WTC11 (cell line): ENCODE data around the gene APEX2. TPM values are rescaled to one million over a fixed set of nuclear protein-coding genes. Genes with fewer than 3 reads are reported as not detected.

Source experiments
- ATAC-seq: fragments of 200-7000 bp; cut with Tn5 transposase; 2 replicates; pipeline ENCODE4 v1.10.0; 2021; ENCODE audit warnings: mild to moderate bottlenecking, moderate library complexity
- CTCF ChIA-PET: fragments of 300-600 bp; sonication (Branson Sonifier 250); formaldehyde crosslinking; loops from one replicate; lab custom pipeline; 2021; ENCODE audit warnings: antibody characterized with exemption; lab: Charles Lee
- POLR2A ChIA-PET: fragments of 350-600 bp; sonication (Branson Sonifier 250); formaldehyde crosslinking; loops from one replicate; lab custom pipeline; 2021; ENCODE audit warnings: antibody characterized with exemption; lab: Charles Lee
- DNase-seq: peaks from one replicate; pipeline ENCODE4 v3.0.0; 2021; ENCODE audit warnings: low spot score
- H3K27ac Mint-ChIP-seq: 2 replicates; pipeline ENCODE4 v1.8.0; 2021; ENCODE audit warnings: mixed read lengths
- H3K27me3 Mint-ChIP-seq: 2 replicates; pipeline ENCODE4 v1.8.0; 2021; ENCODE audit warnings: low read depth, mild to moderate bottlenecking, moderate library complexity, mixed read lengths
- H3K36me3 Mint-ChIP-seq: 2 replicates; pipeline ENCODE4 v1.8.0; 2021; ENCODE audit warnings: mixed read lengths
- H3K4me1 Mint-ChIP-seq: 2 replicates; pipeline ENCODE4 v1.8.0; 2022; ENCODE audit warnings: mixed read lengths
- H3K4me3 Mint-ChIP-seq: 2 replicates; pipeline ENCODE4 v1.8.0; 2021; ENCODE audit warnings: mild to moderate bottlenecking, moderate library complexity, mixed read lengths
- H3K9me3 Mint-ChIP-seq: 2 replicates; pipeline ENCODE4 v1.8.0; 2021; ENCODE audit warnings: mixed read lengths
- ATF1 ChIP-seq: sonication (generic); formaldehyde crosslinking; IDR thresholded peaks from 2 replicates; pipeline ENCODE4 v1.8.1; 2023; ENCODE audit warnings: mild to moderate bottlenecking, moderate library complexity, missing genetic modification reagents
- ATF3 ChIP-seq: sonication (generic); formaldehyde crosslinking; conservative IDR thresholded peaks from 2 replicates; pipeline ENCODE4 v1.8.1; 2022; ENCODE audit warnings: mild to moderate bottlenecking, missing genetic modification reagents
- CBFB ChIP-seq: sonication (generic); formaldehyde crosslinking; IDR thresholded peaks from 2 replicates; pipeline ENCODE4 v1.8.1; 2022; ENCODE audit warnings: mild to moderate bottlenecking, low read depth, missing genetic modification reagents
- CDX4 ChIP-seq: fragments of 250-450 bp; sonication (Bioruptor Pico); IDR thresholded peaks from 2 replicates; pipeline ENCODE4 v1.9.0; 2021; ENCODE audit warnings: moderate library complexity, mild to moderate bottlenecking, inconsistent platforms, borderline replicate concordance
- ESRRA ChIP-seq: sonication (generic); formaldehyde crosslinking; IDR thresholded peaks from 2 replicates; pipeline ENCODE4 v1.8.1; 2022; ENCODE audit warnings: mild to moderate bottlenecking, missing genetic modification reagents, borderline replicate concordance
- GABPB1 ChIP-seq: sonication (generic); formaldehyde crosslinking; IDR thresholded peaks from 2 replicates; pipeline ENCODE4 v1.8.1; 2023; ENCODE audit warnings: mild to moderate bottlenecking, missing genetic modification reagents
- GTF2I ChIP-seq: fragments of 250-450 bp; sonication (Bioruptor Pico); conservative IDR thresholded peaks from 2 replicates; pipeline ENCODE4 v1.4.0; 2021; ENCODE audit warnings: mild to moderate bottlenecking
- IRF2 ChIP-seq: sonication (generic); formaldehyde crosslinking; IDR thresholded peaks from 2 replicates; pipeline ENCODE4 v1.8.0; 2022; ENCODE audit warnings: low read depth, missing genetic modification reagents, borderline replicate concordance
- JAZF1 ChIP-seq: fragments of 250-450 bp; sonication (Bioruptor Pico); IDR thresholded peaks from 2 replicates; pipeline ENCODE4 v1.9.0; 2021; ENCODE audit warnings: moderate library complexity, mild to moderate bottlenecking, inconsistent platforms
- MYBL2 ChIP-seq: sonication (generic); formaldehyde crosslinking; IDR thresholded peaks from 2 replicates; pipeline ENCODE4 v1.8.1; 2023; ENCODE audit warnings: mild to moderate bottlenecking, moderate library complexity, missing genetic modification reagents
- SOX15 ChIP-seq: fragments of 250-450 bp; sonication (Bioruptor Pico); IDR thresholded peaks from 2 replicates; pipeline ENCODE4 v1.9.0; 2021; ENCODE audit warnings: mild to moderate bottlenecking
- SP1 ChIP-seq: sonication (generic); formaldehyde crosslinking; conservative IDR thresholded peaks from 2 replicates; pipeline ENCODE4 v1.8.1; 2022; ENCODE audit warnings: missing genetic modification reagents
- TEAD1 ChIP-seq: sonication (generic); formaldehyde crosslinking; IDR thresholded peaks from 2 replicates; pipeline ENCODE4 v1.8.0; 2022; ENCODE audit warnings: mild to moderate bottlenecking, missing genetic modification reagents
- TEAD4 ChIP-seq: sonication (generic); formaldehyde crosslinking; IDR thresholded peaks from 2 replicates; pipeline ENCODE4 v1.8.0; 2022; ENCODE audit warnings: mild to moderate bottlenecking, missing genetic modification reagents
- TP53 ChIP-seq: sonication (generic); formaldehyde crosslinking; IDR thresholded peaks from 2 replicates; pipeline ENCODE4 v1.8.1; 2023; ENCODE audit warnings: mild to moderate bottlenecking, missing genetic modification reagents
- ZNF138 ChIP-seq: sonication (generic); formaldehyde crosslinking; conservative IDR thresholded peaks from 2 replicates; pipeline ENCODE4 v1.8.1; 2022; ENCODE audit warnings: mild to moderate bottlenecking, moderate library complexity, missing genetic modification reagents
- ZNF232 ChIP-seq: sonication (generic); formaldehyde crosslinking; IDR thresholded peaks from 2 replicates; pipeline ENCODE4 v1.8.0; 2022; ENCODE audit warnings: mild to moderate bottlenecking, missing genetic modification reagents
- ZNF263 ChIP-seq: sonication (generic); formaldehyde crosslinking; IDR thresholded peaks from 2 replicates; pipeline ENCODE4 v1.8.1; 2022; ENCODE audit warnings: low read depth, mild to moderate bottlenecking, moderate library complexity, missing genetic modification reagents
- ZNF281 ChIP-seq: sonication (generic); formaldehyde crosslinking; IDR thresholded peaks from 2 replicates; pipeline ENCODE4 v1.8.0; 2023; ENCODE audit warnings: mild to moderate bottlenecking, missing genetic modification reagents
- ZNF416 ChIP-seq: fragments of 250-450 bp; sonication (Bioruptor Pico); IDR thresholded peaks from 2 replicates; pipeline ENCODE4 v1.9.0; 2021; ENCODE audit warnings: mild to moderate bottlenecking, inconsistent platforms
- ZNF423 ChIP-seq: fragments of 250-450 bp; sonication (Bioruptor Pico); IDR thresholded peaks from 2 replicates; pipeline ENCODE4 v2.1.2; 2022; ENCODE audit warnings: mild to moderate bottlenecking, moderate library complexity
- total RNA-seq: library from RNA; stranded (reverse); gene quantifications from 3 replicates; pipeline ENCODE4 v1.2.3, GENCODE V29; 2021
- TF ChIP-seq, protein P1 (sequence below): sonication (generic); formaldehyde crosslinking; IDR thresholded peaks from 2 replicates; pipeline ENCODE4 v1.8.0; 2022; ENCODE audit warnings: mild to moderate bottlenecking, missing genetic modification reagents
- TF ChIP-seq, protein P2 (sequence below): sonication (generic); formaldehyde crosslinking; IDR thresholded peaks from 2 replicates; pipeline ENCODE4 v1.8.1; 2023; ENCODE audit warnings: mild to moderate bottlenecking, missing genetic modification reagents
- TF ChIP-seq, protein P3 (sequence below): sonication (generic); formaldehyde crosslinking; IDR thresholded peaks from 2 replicates; pipeline ENCODE4 v1.8.0; 2023; ENCODE audit warnings: missing genetic modification reagents

Gene APEX2
- total RNA-seq, 1 experiment from 2014 or later, result 19.9 TPM

DNA sequence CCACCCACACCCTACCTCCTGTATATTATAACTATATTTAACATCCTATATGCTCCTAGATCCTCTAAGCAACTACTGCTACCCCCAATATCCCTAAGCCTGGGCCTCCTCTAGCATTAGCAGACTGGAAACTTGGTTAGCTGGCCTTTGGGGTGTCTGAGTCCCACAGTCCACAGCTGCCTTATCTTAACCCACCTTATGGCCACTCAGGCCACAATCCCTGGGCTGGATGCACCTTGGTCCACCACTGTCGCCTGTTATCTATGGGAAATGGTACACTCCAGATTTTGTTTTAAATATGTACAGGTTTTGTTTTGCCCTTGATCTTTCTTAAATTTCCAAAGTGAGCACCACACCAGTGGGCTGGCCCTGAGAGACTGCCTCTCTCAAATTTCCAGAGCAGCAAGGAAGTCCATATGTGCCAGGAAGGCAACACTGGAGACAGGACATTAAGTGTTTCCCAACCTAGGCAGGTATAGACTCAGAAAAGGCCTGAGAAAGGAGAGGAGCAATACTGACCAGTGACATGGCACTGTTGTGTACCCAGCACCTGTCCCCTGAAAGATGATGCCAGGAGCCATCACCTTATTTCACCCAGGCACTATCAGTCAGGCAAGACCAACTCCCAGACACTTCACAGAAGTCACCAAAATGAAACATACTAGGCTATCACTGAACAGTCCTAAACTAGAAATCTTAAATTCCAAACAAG, 7.1 kb upstream of the APEX2 start:
- no peaks in the 10 kb centered on the region for H3K36me3 Mint-ChIP-seq
- POLR2A ChIA-PET, result no interaction called here
- CTCF ChIA-PET, result no interaction called here
- TF ChIP-seq MYBL2 (CRISPR knock-in tag) (no peak), CDX4 (CRISPR knock-in tag) (no peak), SP1 (CRISPR knock-in tag) (no peak), ZNF138 (CRISPR knock-in tag) (no peak), ATF3 (CRISPR knock-in tag) (no peak), JAZF1 (CRISPR knock-in tag) (no peak), GTF2I (CRISPR knock-in tag) (no peak), ESRRA (CRISPR knock-in tag) (no peak), TEAD4 (CRISPR knock-in tag) (no peak), CBFB (CRISPR knock-in tag) (no peak), GABPB1 (CRISPR knock-in tag) (no peak), ZNF232 (CRISPR knock-in tag) (no peak), ATF1 (CRISPR knock-in tag) (no peak), ZNF281 (CRISPR knock-in tag) (no peak), SOX15 (CRISPR knock-in tag) (no peak)
- TF ChIP-seq, protein P1, sequence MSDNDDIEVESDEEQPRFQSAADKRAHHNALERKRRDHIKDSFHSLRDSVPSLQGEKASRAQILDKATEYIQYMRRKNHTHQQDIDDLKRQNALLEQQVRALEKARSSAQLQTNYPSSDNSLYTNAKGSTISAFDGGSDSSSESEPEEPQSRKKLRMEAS (CRISPR knock-in tag), result no peak
- TF ChIP-seq, all 79 proteins: peak for 0
- peaks cover 7% of the 10 kb centered on the region for H3K27me3 Mint-ChIP-seq
- H3K4me1 Mint-ChIP-seq, result no peaks in the 10 kb centered on the region
- H3K27ac Mint-ChIP-seq, result no peak overlapping the region
- H3K9me3 Mint-ChIP-seq, result no peaks in the 10 kb centered on the region
- DNase-seq (no peak), ATAC-seq (no peak)
- H3K4me3 Mint-ChIP-seq, result no peak overlapping the region

- ChIA-PET CTCF (no interaction called here), POLR2A (no interaction called here)
- no peaks in the 10 kb centered on the region for H3K9me3 Mint-ChIP-seq
- H3K36me3 Mint-ChIP-seq, result no peaks in the 10 kb centered on the region
- ATAC-seq, result no peak
- no peak for DNase-seq
- no peak within 1 kb of the TSS; the same call in 1 of the 2 replicates for H3K27ac Mint-ChIP-seq
- TF ChIP-seq ZNF263 (no peak), ZNF281 (CRISPR knock-in tag) (no peak), GABPB1 (CRISPR knock-in tag) (no peak), TEAD1 (CRISPR knock-in tag) (no peak), ZNF423 (CRISPR knock-in tag) (no peak), TP53 (CRISPR knock-in tag) (no peak), ZNF416 (CRISPR knock-in tag) (no peak), IRF2 (no peak)
- TF ChIP-seq, protein P2, sequence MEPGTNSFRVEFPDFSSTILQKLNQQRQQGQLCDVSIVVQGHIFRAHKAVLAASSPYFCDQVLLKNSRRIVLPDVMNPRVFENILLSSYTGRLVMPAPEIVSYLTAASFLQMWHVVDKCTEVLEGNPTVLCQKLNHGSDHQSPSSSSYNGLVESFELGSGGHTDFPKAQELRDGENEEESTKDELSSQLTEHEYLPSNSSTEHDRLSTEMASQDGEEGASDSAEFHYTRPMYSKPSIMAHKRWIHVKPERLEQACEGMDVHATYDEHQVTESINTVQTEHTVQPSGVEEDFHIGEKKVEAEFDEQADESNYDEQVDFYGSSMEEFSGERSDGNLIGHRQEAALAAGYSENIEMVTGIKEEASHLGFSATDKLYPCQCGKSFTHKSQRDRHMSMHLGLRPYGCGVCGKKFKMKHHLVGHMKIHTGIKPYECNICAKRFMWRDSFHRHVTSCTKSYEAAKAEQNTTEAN (CRISPR knock-in tag), result no peak
- TF ChIP-seq, protein P3, sequence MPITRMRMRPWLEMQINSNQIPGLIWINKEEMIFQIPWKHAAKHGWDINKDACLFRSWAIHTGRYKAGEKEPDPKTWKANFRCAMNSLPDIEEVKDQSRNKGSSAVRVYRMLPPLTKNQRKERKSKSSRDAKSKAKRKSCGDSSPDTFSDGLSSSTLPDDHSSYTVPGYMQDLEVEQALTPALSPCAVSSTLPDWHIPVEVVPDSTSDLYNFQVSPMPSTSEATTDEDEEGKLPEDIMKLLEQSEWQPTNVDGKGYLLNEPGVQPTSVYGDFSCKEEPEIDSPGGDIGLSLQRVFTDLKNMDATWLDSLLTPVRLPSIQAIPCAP (CRISPR knock-in tag), result no peak
- H3K4me3 Mint-ChIP-seq, result no peak within 1 kb of the TSS
- H3K27me3 Mint-ChIP-seq, result peaks cover 10% of the 10 kb centered on the region
- peaks cover under 1% of the 10 kb centered on the region; the same call in 1 of the 2 replicates for H3K4me1 Mint-ChIP-seq
Measured at GRCh38 chrX:54994099-54994498, 6.1 kb upstream of the APEX2 start, which contains the start of gene PFKFB1. PFKFB1 (minus strand) TSS chrX:54994188; CDS start chrX:54994007, 181 bp downstream.
